Measurements from ENCODE around the gene MESP2. TPM values are rescaled to one million over a fixed set of nuclear protein-coding genes. Genes with fewer than 3 reads are reported as not detected.

Gene MESP2
- total and polyA plus RNA-seq, 9 of the 15 experiments (the other 6 are each of a cell fraction or from before 2014, with no cell fraction given), result 0.08 to 0.82 (median 0.37) TPM

- TF ChIP-seq JUND (IDR thresholded peaks at IDR 0.05; ENCODE audit: borderline replicate concordance, low read depth, low read length) (peak; percentile 39; the same call in 1 of the 2 replicates), JUND (tag; IDR thresholded peaks at IDR 0.05; ENCODE audit: borderline replicate concordance, low read depth, low read length) (no peak; the same call in 2 of the 3 replicates), ZNF592 (IDR thresholded peaks at IDR 0.05) (peak; percentile 80), RCOR1 (IDR thresholded peaks at IDR 0.05; ENCODE audit: borderline replicate concordance in 1 of 2, low read depth in 2 of 2, low read length in 2 of 2) (peak in 1 of 2 experiments; percentile 72; a peak in 2 of 4 replicates), CCAR2 (IDR thresholded peaks at IDR 0.05; ENCODE audit: low read depth, low read length) (no peak), BHLHE40 (IDR thresholded peaks at IDR 0.05; ENCODE audit: low read length) (peak; percentile 91), ZNF282 (CRISPR knock-in tag; IDR thresholded peaks at IDR 0.05) (peak; percentile 86), HDAC3 (IDR thresholded peaks at IDR 0.05; ENCODE audit: borderline replicate concordance, partially characterized antibody) (no peak), RBM22 (IDR thresholded peaks at IDR 0.05; ENCODE audit: low read depth, low read length, poor library complexity, severe bottlenecking) (peak; percentile 28)
- TF ChIP-seq, protein P1, sequence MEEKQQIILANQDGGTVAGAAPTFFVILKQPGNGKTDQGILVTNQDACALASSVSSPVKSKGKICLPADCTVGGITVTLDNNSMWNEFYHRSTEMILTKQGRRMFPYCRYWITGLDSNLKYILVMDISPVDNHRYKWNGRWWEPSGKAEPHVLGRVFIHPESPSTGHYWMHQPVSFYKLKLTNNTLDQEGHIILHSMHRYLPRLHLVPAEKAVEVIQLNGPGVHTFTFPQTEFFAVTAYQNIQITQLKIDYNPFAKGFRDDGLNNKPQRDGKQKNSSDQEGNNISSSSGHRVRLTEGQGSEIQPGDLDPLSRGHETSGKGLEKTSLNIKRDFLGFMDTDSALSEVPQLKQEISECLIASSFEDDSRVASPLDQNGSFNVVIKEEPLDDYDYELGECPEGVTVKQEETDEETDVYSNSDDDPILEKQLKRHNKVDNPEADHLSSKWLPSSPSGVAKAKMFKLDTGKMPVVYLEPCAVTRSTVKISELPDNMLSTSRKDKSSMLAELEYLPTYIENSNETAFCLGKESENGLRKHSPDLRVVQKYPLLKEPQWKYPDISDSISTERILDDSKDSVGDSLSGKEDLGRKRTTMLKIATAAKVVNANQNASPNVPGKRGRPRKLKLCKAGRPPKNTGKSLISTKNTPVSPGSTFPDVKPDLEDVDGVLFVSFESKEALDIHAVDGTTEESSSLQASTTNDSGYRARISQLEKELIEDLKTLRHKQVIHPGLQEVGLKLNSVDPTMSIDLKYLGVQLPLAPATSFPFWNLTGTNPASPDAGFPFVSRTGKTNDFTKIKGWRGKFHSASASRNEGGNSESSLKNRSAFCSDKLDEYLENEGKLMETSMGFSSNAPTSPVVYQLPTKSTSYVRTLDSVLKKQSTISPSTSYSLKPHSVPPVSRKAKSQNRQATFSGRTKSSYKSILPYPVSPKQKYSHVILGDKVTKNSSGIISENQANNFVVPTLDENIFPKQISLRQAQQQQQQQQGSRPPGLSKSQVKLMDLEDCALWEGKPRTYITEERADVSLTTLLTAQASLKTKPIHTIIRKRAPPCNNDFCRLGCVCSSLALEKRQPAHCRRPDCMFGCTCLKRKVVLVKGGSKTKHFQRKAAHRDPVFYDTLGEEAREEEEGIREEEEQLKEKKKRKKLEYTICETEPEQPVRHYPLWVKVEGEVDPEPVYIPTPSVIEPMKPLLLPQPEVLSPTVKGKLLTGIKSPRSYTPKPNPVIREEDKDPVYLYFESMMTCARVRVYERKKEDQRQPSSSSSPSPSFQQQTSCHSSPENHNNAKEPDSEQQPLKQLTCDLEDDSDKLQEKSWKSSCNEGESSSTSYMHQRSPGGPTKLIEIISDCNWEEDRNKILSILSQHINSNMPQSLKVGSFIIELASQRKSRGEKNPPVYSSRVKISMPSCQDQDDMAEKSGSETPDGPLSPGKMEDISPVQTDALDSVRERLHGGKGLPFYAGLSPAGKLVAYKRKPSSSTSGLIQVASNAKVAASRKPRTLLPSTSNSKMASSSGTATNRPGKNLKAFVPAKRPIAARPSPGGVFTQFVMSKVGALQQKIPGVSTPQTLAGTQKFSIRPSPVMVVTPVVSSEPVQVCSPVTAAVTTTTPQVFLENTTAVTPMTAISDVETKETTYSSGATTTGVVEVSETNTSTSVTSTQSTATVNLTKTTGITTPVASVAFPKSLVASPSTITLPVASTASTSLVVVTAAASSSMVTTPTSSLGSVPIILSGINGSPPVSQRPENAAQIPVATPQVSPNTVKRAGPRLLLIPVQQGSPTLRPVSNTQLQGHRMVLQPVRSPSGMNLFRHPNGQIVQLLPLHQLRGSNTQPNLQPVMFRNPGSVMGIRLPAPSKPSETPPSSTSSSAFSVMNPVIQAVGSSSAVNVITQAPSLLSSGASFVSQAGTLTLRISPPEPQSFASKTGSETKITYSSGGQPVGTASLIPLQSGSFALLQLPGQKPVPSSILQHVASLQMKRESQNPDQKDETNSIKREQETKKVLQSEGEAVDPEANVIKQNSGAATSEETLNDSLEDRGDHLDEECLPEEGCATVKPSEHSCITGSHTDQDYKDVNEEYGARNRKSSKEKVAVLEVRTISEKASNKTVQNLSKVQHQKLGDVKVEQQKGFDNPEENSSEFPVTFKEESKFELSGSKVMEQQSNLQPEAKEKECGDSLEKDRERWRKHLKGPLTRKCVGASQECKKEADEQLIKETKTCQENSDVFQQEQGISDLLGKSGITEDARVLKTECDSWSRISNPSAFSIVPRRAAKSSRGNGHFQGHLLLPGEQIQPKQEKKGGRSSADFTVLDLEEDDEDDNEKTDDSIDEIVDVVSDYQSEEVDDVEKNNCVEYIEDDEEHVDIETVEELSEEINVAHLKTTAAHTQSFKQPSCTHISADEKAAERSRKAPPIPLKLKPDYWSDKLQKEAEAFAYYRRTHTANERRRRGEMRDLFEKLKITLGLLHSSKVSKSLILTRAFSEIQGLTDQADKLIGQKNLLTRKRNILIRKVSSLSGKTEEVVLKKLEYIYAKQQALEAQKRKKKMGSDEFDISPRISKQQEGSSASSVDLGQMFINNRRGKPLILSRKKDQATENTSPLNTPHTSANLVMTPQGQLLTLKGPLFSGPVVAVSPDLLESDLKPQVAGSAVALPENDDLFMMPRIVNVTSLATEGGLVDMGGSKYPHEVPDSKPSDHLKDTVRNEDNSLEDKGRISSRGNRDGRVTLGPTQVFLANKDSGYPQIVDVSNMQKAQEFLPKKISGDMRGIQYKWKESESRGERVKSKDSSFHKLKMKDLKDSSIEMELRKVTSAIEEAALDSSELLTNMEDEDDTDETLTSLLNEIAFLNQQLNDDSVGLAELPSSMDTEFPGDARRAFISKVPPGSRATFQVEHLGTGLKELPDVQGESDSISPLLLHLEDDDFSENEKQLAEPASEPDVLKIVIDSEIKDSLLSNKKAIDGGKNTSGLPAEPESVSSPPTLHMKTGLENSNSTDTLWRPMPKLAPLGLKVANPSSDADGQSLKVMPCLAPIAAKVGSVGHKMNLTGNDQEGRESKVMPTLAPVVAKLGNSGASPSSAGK (IDR thresholded peaks at IDR 0.05), result peak; percentile 90
These were observed 25.3 kb upstream of the MESP2 start, which contains the start of gene MESP1 (continued) for GRCh38 chr15:89750560-89751542.
